NB4 (cell line): Measurements from ENCODE around the gene EIPR1.

ENCODE experiments used
- DNase-seq: peaks from one replicate; pipeline ENCODE4 v3.0.0; 2010; ENCODE audit warnings: low read depth
- H3K4me3 ChIP-seq: one replicate; pipeline ENCODE4 v1.5.1; 2011; ENCODE audit warnings: mild to moderate bottlenecking, low read depth, low read length, moderate library complexity
- CTCF ChIP-seq: IDR thresholded peaks from one replicate; pipeline ENCODE4 v1.5.1; 2012; ENCODE audit warnings: low read depth, low read length
- MAX ChIP-seq: IDR thresholded peaks from 2 replicates; pipeline ENCODE4 v1.6.1; 2011; ENCODE audit warnings: low read depth, low read length
- MYC ChIP-seq: IDR thresholded peaks from 2 replicates; pipeline ENCODE4 v1.6.1; 2011; ENCODE audit warnings: low read depth, low read length
- POLR2A ChIP-seq: IDR thresholded peaks from 2 replicates; pipeline ENCODE4 v1.6.1; 2011; ENCODE audit warnings: mild to moderate bottlenecking; ENCODE audit not compliant: insufficient read length; ENCODE audit errors: extremely low read depth

Gene EIPR1

GRCh38 chr2:3299130-3299529, 78.5 kb downstream of the EIPR1 start:
- DNase-seq = no peak
- no peak overlapping the region for H3K4me3 ChIP-seq
- TF ChIP-seq MYC (no peak), CTCF (no peak), POLR2A (no peak), MAX (no peak)

GRCh38 chr2:3298191-3298590, 79.4 kb downstream of the EIPR1 start:
- no peak for DNase-seq
- no peak overlapping the region for H3K4me3 ChIP-seq
- TF ChIP-seq CTCF (no peak), MAX (no peak), POLR2A (no peak), MYC (no peak)

- DNase-seq = no peak
- no peak overlapping the region for H3K4me3 ChIP-seq
- no peak for TF ChIP-seq MYC
- no peak for TF ChIP-seq POLR2A
- no peak for TF ChIP-seq MAX
- no peak for TF ChIP-seq CTCF
These were observed 80.1 kb downstream of the EIPR1 start for GRCh38 chr2:3297523-3297922.

GRCh38 chr2:3296182-3296972, 81.2 kb downstream of the EIPR1 start:
- no peak overlapping the region for H3K4me3 ChIP-seq
- no peak for DNase-seq
- TF ChIP-seq MAX (no peak), MYC (no peak), POLR2A (no peak), CTCF (no peak)

GRCh38 chr2:3294493-3294892, 83.1 kb downstream of the EIPR1 start:
- no peak for DNase-seq
- TF ChIP-seq MAX (no peak), CTCF (no peak), POLR2A (no peak), MYC (no peak)
- H3K4me3 ChIP-seq = no peak overlapping the region
